ENCODE data around the gene CFI. TPM values are rescaled to one million over a fixed set of nuclear protein-coding genes. Genes with fewer than 3 reads are reported as not detected.

The CFI gene
- total and polyA plus RNA-seq, 9 of the 15 experiments (the other 6 are each of a cell fraction or from before 2014, with no cell fraction given), result 0.30 to 8.4 (median 0.95) TPM

GRCh38 chr4:109816082-109816442 is 14.3 kb upstream of the CFI start:
- Histone ChIP-seq H3K4me3 (peak overlapping the region; percentile 85), H3K4me1 (replicated peaks in 1 of 2; ENCODE audit: control insufficient read depth in 2 of 2, insufficient read depth in 2 of 2, low read length in 2 of 2) (peaks cover 5 to 14% of the 10 kb centered on the region in 2 experiments), H3K79me2 (ENCODE audit: control insufficient read depth, insufficient read depth, low read length) (peaks cover 58% of the 10 kb centered on the region), H3K9ac (ENCODE audit: insufficient read depth in 1 of 2, low read depth in 2 of 2, low read length in 2 of 2) (peak overlapping the region; percentile 89 to 98), H3K27me3 (ENCODE audit: control insufficient read depth in 2 of 2, insufficient read depth in 2 of 2, low read length in 2 of 2) (no peaks in the 10 kb centered on the region), H4K20me1 (replicated peaks; ENCODE audit: control insufficient read depth, insufficient read depth, low read length) (no peaks in the 10 kb centered on the region), H3K9me1 (ENCODE audit: control insufficient read depth, insufficient read depth, low read length) (no peaks in the 10 kb centered on the region), H3K9me3 (replicated peaks; ENCODE audit: control insufficient read depth, insufficient read depth, low read depth, low read length) (no peaks in the 10 kb centered on the region), H2AFZ (ENCODE audit: low read depth, low read length) (peak overlapping the region; percentile 86), H3K27ac (ENCODE audit: extremely low read depth, low read depth, low read length) (peak overlapping the region; percentile 82), H3K36me3 (ENCODE audit: control insufficient read depth, insufficient read depth, low read length) (peaks cover 49% of the 10 kb centered on the region), H3K4me2 (ENCODE audit: insufficient read depth, low read length) (peak overlapping the region; percentile 95)
- in situ Hi-C loops (cut with MboI) (no loop called here), intact Hi-C loops (cut with micrococcal nuclease) (loop anchor here (10.0 kb wide), 2 partner anchors 251 to 379 kb away; partner anchors contain the start of genes ELOVL6 and MCUB)
- FAIRE-seq, result no peak
- POLR2A ChIA-PET, result interaction anchor here (0.8 to 1.4 kb wide), 2 partner anchors 52 to 171 kb away, joined by 3 to 4 read pairs; no protein-coding TSS in a partner anchor
- peak; percentile 18 to 36 (median 22) for DNase-seq (ENCODE audit: extremely low read depth in 1 of 4, low spot score in 3 of 4)
- peak; percentile 18 for ATAC-seq
- CTCF ChIA-PET (ENCODE audit: low intra/inter-chr PET ratio), result no interaction called here
- BruUV-seq (replicated peaks), result no TSS peak
- WGBS (ENCODE audit: insufficient coverage, low coverage, missing lambda C conversion rate), result 0% methylated on average over 4 of the region's 19 CpGs
- TF ChIP-seq EGR1 (conservative IDR thresholded peaks at IDR 0.05), result peak; percentile 43; the same call in 1 of the 2 replicates
- no peak for TF ChIP-seq HMGXB4 (CRISPR knock-in tag; IDR thresholded peaks at IDR 0.05)
- no peak for TF ChIP-seq SMAD4 (CRISPR knock-in tag; conservative IDR thresholded peaks at IDR 0.05)
- TF ChIP-seq POLR2A (conservative IDR thresholded peaks at IDR 0.05), result no peak
- TF ChIP-seq ZNF699 (CRISPR knock-in tag; IDR thresholded peaks at IDR 0.05; ENCODE audit: insufficient replicate concordance), result no peak
- 0 out of 2 replicates have a peak, but pooled peaks have one; percentile 5 for TF ChIP-seq TOE1 (IDR thresholded peaks at IDR 0.05; ENCODE audit: borderline replicate concordance)
- no peak for TF ChIP-seq TOE1 (CRISPR knock-in tag; IDR thresholded peaks at IDR 0.05; ENCODE audit: borderline replicate concordance, low read depth)
- TF ChIP-seq ILK (tag; IDR thresholded peaks at IDR 0.05; ENCODE audit: borderline replicate concordance, low read depth), result no peak
- TF ChIP-seq E2F6 (IDR thresholded peaks at IDR 0.05; ENCODE audit: borderline replicate concordance in 1 of 2, extremely low read depth in 1 of 2, insufficient read depth in 1 of 2, insufficient read length in 1 of 2, low read depth in 1 of 2, low read length in 1 of 2, poor library complexity in 1 of 2, severe bottlenecking in 1 of 2), result peak in 1 of 2 experiments; percentile 36
- TF ChIP-seq ERF (CRISPR knock-in tag; IDR thresholded peaks at IDR 0.05), result no peak
- TF ChIP-seq FOXK2 (conservative IDR thresholded peaks at IDR 0.05 in 1 of 2, IDR thresholded peaks at IDR 0.05 in 1 of 2; ENCODE audit: low read depth in 2 of 2), result no peak
- TF ChIP-seq MTA2 (IDR thresholded peaks at IDR 0.05; ENCODE audit: low read depth), result no peak
- no peak for TF ChIP-seq RBFOX2 (IDR thresholded peaks at IDR 0.05; ENCODE audit: low read depth, low read length)
- no peak for TF ChIP-seq COPS2 (conservative IDR thresholded peaks at IDR 0.05)
- TF ChIP-seq ZSCAN32 (CRISPR knock-in tag; IDR thresholded peaks at IDR 0.05), result no peak
- TF ChIP-seq JUND (IDR thresholded peaks at IDR 0.05; ENCODE audit: borderline replicate concordance, low read depth, low read length), result no peak
- no peak; the same call in 2 of the 3 replicates for TF ChIP-seq JUND (tag; IDR thresholded peaks at IDR 0.05; ENCODE audit: borderline replicate concordance, low read depth, low read length)
- TF ChIP-seq ZBTB34 (CRISPR knock-in tag; IDR thresholded peaks at IDR 0.05), result no peak
- no peak for TF ChIP-seq OTX1 (CRISPR knock-in tag; IDR thresholded peaks at IDR 0.05)
- TF ChIP-seq RBM14 (IDR thresholded peaks at IDR 0.05; ENCODE audit: borderline replicate concordance, insufficient read depth, low read depth, low read length), result no peak

All from K562 (cell line).